ENCODE results near the gene UBE2E2.

DNA sequence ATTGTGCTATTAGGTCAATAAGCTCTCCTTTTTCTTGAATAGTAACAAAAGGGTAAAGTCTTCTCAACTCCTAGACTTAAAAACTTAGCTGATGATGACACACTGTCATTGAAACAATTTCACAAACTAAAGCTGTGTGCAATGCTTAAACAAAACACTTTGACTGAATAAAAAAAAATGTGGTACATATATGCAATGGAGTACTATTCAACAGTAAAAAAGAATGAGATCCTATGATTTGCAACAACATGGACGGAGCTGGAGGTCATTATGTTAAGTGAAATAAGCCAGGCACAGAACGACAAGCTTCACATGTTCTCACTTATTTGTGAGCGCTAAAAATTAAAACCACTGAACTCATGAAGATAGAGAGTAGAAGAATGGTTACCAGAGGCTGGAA lies 370.7 kb downstream of the UBE2E2 start:
- TF ChIP-seq EZH2phosphoT487 (IDR thresholded peaks at IDR 0.05; ENCODE audit: borderline replicate concordance, low read length): no peak
- TF ChIP-seq, protein P1, sequence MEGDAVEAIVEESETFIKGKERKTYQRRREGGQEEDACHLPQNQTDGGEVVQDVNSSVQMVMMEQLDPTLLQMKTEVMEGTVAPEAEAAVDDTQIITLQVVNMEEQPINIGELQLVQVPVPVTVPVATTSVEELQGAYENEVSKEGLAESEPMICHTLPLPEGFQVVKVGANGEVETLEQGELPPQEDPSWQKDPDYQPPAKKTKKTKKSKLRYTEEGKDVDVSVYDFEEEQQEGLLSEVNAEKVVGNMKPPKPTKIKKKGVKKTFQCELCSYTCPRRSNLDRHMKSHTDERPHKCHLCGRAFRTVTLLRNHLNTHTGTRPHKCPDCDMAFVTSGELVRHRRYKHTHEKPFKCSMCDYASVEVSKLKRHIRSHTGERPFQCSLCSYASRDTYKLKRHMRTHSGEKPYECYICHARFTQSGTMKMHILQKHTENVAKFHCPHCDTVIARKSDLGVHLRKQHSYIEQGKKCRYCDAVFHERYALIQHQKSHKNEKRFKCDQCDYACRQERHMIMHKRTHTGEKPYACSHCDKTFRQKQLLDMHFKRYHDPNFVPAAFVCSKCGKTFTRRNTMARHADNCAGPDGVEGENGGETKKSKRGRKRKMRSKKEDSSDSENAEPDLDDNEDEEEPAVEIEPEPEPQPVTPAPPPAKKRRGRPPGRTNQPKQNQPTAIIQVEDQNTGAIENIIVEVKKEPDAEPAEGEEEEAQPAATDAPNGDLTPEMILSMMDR (IDR thresholded peaks at IDR 0.05; ENCODE audit: low read depth, low read length, poor library complexity, severe bottlenecking): no peak
